A204.1 (cell line): Measurements from ENCODE around the gene GAL3ST1.
"Not testable (repeated sequence)": the region's sequence is repeated elsewhere in the genome, so short reads cannot be mapped to it uniquely, and the experiment has no call there.

ENCODE experiments used
- FAIRE-seq: peaks from 2 replicates; lab custom pipeline; 2012; peaks lifted over from hg19 to GRCh38; lab: Jason Lieb, UNC

Gene GAL3ST1

DNA sequence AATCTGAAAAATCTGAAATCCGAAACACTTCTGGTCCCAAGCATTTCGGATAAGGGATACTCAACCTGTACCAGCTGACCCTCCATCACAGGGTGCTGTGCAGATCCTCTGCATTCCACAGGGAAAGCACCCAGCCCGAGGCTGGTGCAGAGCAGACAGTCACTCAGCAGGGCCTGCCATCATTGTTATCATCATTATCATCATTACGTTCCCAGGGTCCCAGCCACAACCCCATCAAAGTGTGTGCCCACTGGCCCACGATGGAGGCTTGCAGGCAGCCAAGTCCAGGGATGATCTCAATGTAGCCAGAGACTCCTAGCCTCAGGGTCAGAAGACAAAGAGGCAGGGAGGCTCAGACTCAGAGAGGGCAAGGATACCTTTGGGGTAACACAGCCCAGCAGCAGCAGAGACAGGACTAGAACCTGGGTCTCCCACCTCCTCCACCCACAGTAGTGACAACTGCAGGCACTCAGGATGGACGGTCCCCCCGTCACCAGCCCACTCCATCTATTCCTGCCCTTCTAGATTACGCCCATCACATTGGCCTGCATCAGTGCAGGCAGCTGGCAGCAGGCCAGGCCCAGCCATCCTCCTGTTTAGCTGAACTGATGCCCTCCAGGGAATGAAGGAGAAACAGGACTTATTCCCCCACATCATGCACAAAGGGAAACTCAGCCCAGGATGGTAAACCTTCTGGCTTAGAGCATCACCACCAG is 10.3 kb downstream of the GAL3ST1 start:
- no peak for FAIRE-seq

DNA sequence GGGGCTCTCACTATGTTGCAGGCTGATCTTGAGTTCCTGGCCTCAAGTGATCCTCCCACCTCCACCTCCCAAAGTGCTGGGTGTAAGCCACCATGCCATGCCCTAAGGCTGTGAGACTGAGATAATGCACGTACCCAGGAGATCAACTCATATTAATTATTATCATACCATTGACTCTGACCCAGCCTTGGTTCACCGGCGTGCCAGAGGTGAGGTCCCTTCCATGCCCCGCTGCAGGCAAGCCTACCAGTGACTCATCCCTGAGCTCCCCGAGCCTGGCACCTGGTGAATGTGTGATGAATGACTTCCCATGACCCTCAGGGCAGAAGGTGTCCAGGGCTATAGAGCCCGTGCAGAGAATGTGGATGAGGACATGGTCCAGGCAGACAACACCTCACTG is 12.1 kb downstream of the GAL3ST1 start:
- FAIRE-seq, result no peak

DNA sequence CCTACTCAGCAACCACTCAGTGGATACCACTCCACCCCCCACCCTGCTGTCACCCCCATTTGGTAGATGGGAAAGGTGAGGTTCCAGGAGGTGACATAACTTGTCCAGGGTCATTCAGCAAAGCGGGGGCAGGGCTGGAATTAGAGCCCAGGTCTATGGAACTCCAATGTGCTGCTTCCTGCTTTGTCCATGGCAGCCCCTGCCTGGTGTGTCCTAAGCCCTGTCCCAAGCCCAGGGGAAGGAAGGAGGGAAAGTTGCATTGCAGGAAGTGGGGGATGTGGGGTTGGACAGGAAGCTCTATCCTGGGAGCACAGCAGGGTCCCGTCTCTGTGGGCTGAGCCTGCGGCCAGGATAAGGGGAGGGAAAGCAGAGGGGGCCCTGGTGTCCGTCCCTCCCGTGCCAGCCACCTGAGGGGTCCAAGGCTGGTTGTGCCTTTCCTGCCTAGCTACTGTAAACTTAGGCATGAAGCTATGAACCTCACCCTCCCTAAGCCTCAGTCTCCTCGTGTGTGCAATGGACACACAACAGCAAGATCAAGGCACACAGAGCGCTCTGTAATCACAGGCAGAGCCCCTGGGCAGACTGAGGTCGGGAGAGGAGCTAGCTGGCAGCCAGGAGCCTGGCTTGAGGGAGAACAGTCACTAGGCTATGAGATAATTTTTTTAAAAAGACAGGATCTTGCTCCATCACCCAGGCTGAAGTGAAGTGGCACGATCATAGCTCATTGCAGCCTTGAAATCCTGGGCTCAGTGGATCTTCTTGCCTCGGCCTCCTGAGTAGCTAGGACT is 12.9 kb downstream of the GAL3ST1 start:
- FAIRE-seq, result no peak

DNA sequence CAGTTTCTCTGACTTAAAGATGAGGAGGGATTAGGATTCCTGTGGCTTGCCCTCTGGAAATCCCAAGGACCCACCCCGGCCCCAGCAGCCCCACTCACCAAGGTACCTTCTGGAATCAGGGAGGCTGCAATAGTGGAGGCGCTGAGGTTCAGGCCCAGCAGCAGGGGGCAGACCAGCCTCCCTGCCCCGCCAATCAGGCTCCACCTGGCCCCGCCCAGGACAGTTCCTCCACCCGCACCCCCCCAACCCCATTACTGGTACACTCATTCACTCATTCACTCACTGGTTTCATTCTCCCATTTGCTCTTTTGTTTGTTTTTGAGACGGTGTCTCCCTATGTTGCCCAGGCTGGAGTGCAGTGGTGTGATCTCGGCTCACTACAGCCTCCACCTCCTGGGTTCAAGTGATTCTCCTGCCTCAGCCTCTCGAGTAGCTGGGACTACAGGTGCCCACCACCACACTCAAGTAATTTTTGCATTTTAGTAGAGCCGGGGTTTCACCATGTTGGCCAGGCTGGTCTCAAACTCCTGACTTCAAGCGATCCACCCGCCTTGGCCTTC is 13.7 kb downstream of the GAL3ST1 start:
- FAIRE-seq, result not testable (repeated sequence)

DNA sequence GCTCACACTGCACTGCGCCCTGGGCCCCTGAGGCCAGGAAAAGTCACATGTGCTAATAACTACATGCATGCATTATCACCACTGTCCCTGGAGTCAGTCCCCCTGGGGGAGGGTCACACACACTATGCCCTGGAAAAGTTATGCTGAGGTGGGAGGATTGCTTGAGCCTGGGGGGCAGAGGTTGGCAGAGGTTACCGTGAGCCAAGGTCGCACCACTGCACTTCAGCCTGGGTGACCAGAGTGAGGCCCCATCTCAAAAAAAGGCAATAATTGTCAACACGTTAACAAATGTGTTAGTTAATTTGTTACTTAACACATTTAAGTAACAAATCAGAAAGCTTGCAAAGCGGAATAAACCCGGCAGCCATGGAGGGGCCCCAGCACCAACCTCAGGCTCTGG is 14.6 kb downstream of the GAL3ST1 start:
- no peak for FAIRE-seq

DNA sequence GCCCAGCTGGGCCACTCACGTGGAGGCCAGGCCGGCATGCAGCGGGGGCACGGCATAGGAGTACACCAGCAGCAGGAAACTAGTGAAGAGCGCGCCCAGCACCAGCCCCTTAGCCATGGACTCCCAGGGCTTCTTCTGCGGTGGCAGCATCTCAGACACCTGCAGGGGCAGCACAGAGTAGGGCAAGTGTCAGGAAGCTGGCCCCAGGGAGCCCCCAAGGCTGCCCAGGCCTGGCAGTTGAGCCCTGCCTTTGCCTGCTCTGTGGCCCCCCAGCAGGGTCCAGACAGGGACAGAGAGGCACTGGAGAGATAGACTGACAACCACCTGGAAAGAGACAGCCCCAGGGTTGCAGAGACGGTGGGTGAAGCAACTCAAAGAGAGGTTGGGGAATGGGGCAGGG is 17.2 kb downstream of the GAL3ST1 start:
- FAIRE-seq, result no peak

DNA sequence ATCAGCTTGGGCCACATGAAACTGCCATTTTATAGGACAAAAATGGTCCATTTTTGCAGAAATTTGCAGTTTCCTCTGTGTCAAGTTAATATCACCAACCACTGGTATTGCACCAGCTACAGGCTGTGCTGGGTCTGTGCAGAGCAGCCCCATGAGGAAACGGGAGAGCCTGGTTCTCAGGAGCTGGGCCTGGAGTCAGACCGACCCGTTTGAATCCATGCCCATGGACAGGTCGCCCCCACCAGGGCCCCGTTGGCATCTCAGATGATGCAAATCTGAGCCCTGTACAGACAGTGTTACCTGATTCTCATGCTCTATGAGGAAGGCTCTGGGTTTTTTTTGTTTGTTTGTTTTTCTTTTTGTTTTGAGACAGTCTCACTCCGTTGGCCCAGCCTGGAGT is 18.1 kb downstream of the GAL3ST1 start:
- FAIRE-seq, result no peak

DNA sequence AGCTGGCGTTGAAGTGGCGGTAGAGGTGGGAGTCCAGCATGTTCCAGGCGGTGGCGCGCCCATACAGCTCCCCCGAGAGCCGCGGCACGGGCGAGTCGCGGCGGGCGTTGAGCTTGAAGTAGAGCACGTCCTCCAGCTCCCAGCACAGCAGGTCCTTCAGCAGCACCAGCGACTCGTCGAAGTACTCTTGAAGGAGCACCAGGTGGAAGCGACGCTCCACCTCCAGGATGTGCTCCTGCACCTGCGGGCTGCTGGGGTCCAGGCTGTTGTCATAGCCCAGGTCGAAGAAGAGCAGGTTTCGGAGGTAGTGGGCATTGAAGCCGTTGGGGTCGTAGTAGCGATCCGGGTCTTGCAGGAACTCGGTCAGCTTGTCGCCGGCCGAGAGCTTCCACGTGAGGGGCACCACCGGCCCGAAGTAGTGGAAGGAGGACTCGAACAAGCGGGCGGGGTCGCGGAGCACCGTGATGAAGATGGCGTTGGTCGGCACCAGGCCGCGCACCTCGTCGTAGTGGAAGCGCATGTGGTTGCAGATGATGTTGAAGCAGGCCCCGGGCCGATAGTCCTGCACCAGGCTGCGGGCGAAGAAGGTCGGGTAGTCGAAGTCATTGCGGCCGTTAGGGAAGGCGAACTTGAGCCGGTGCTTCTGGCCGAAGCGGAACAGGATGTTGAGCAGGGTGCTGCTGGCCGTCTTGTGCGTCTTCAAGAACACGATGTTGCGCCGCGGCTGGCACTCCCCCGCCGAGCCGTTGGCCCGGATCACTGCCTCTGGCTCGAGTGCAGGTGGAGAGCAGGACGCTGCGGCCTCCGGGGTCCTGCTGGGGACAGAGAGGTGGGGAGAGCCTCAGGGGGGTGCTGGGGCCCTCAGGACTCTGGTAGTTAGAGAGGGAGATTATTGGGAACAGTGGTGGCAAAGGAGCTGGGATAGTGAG is 18.9 kb downstream of the GAL3ST1 start:
- FAIRE-seq, result no peak

DNA sequence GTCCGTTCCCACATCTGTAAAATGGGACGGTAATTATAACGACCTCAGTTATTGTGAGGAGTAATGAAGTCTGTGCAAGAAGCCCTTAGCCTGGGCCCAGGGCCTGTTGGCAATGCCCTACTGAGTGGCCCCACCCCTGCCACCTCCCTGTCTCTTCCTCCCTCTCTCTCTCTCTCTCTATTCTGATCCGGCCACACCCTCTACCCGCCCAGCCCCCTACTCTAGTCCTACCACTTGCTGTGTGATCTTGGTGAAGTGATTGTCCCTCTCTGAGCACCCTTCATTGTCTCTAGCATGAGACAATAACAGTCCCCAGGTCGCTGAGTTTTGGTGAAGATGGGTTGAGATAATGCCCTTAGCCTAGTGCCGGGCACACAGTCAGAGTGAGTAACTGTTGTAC is 20.5 kb downstream of the GAL3ST1 start:
- no peak for FAIRE-seq

DNA sequence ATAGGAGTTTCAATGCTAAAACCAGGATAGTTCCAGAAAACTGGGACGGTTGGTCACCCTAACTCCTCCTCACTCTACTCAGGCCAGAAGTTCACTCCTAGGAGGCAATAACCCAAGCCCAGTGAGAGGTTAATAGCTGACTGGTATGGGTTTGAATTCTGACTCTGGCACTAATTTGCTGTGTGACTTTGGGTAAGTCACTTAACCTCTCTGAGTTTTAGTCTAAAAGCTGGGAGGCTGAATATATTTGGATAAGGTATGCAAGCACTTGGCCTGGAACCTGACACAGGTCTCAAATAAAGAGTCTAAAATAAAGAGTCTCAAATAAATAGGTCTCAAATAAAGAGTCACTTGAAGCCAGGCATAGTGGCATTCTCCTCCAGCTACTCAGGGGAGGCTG is 21.7 kb downstream of the GAL3ST1 start:
- FAIRE-seq, result no peak

DNA sequence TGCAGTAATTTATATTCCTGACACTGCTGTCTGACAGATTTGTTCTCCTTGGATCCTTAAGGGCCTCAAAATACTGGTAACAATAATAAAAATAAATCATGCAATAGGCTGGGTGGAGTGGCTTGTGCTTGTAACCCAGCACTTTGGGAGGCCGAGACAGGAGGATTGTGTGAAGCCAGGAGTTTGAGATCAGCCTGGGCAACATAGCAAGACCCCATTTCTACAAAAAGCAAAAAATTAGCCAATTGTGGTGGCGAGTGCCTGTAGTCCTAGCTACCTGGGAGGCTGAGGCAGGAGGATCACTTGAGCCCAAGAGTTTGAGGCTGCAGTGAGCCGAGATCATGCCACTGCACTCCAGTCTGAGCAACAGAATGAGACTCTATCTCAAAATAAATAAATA is 22.7 kb downstream of the GAL3ST1 start:
- not testable (repeated sequence) for FAIRE-seq

DNA sequence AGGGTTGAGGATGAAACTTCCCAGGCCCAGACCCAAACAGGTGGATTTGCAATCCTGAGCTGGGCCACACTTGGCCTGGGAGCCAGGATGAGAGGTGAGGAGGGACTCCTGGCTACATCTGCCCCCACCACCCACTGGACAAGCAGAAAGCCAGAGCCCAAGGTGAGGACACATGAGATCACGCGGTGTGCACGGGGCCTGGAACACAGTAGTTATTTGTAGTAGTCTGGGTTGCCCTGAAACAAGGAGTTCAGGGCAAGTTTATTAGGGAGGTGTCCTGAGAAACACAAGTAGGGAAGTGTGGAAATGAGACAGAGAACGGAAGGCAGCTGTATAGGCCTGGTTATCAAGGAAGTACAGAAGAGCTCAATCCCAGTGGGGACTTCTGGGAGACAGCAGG is 27.3 kb downstream of the GAL3ST1 start:
- FAIRE-seq, result no peak

DNA sequence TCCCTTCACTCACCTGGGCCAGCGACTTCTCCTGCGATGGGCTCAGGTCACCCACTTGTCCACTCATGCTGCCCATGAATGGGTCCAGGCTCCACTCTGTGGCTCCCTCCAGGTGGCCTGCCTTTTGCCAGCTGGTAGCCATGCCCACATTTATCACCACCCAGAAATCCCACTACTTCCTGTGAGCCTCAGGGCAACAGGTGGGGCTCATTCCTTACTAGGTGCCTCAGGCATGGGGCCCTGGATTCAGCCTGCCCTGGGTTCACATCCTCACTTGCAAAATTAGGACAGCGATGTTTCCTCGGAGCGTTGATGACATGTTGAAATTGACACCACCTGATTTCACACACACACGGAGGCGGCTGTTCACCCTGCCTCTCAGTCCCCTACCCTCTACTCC is 27.8 kb downstream of the GAL3ST1 start, which contains the start of gene SEC14L6:
Gene SEC14L6, minus strand, starts transcription at position 126 of the 400 bp plus-strand sequence. Its CDS starts 59 bp downstream, at position 67.
- FAIRE-seq, result no peak

DNA sequence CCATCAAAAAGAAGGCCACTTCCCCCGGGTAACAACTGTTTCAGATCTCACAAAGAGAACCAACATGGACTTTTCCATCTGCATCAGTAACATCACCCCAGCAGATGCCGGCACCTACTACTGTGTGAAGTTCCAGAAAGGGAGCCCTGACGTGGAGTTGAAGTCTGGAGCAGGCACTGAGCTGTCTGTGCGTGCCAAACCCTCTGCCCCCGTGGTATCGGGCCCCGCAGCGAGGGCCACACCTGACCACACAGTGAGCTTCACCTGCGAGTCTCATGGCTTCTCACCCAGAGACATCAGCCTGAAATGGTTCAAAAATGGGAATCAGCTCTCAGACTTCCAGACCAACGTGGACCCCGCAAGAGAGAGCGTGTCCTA is 31.7 kb downstream of the GAL3ST1 start:
- FAIRE-seq, result no peak

DNA sequence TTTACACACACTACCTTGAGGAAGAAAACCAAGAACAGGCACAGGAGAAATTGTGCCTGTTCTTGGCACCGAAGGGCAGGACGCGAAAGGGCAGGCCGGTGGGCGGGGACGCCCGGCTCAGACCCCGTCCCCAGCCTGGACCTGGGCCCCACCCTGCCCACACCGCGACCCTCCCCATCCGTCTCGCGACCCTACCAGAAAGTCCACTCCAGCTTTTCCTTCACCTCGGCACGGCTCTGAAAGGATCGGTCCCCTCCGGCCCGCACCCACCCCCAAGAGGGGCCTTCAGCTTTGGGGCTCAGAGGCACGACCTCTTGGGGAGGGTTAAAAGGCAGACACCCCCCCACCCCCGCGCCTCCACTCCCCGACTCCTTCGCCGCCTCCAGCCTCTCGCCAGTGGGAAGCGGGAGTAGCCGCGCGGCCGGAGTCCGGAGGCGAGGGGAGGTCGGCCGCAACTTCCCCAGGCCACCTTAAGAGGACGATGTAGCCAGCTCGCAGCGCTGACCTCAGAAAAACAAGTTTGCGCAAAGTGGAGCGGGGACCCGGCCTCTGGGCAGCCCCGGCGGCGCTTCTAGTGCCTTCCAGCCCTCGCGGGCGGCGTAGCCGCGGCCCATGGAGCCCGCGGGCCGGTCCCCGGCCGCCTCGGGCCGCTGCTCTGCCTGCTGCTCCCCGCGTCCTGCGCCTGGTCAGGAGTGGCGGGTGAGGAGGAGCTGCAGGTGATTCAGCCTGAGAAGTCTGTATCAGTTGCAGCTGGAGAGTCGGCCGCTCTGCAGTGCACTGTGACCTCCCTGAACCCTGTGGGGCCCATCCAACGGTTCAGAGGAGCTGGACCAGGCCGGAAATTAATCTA is 32.3 kb downstream of the GAL3ST1 start:
- no peak for FAIRE-seq

DNA sequence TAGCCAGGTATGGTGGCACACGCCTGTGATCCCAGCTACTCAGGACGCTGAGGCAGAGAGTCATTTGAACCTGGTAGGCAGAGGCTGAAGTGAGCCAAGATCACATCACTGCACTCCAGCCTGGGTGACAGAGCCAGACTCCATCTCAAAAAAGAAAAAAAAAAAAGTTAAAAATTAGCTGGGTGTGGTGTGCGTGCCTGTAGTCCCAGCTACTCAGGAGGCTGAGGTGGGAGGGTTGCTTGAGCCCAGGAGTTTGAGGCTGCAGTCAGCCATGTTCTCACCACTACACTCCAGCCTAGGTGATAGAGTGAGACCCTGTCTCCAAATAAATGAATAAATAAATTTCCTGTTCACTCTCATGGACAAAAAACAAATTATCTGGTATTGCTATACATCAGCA is 33.0 kb downstream of the GAL3ST1 start:
- FAIRE-seq, result not testable (repeated sequence)

DNA sequence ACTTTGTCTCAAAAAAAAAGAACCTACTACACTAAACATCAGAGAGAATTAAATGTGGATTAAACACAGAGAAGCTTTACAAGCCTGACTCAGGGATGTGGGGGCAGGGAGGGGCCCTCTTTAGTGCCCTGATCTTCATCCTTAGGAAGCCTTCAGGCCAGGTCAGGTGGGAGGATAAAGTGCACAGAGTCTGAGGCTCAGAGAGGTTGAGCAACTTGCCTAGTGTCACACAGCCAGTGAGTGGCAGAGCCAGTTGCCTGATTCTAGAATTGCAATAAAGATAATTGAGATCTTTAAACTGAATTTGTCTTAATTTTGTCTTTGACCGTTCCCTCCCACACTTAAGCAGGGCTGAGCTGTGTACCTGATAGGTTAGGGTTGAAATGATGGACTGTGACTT is 35.1 kb downstream of the GAL3ST1 start:
- no peak for FAIRE-seq

DNA sequence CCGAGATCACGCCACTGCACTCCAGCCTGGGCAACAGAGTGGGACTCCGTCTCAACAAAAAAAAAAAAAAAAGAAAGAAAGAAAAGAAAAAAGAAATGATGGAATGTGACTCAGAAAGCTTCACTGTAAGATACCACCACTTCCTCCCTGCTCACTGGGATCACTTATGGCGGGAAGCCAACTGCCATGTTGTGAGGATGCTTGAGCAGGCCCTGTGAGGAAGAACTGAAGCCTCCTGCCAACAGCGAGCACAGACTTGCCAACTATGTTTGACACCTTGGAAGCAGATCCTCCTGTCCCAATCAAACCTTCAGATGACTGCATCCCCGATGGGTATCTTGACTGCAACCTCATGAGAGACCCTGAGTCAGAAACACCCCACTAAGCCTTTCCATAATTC is 36.2 kb downstream of the GAL3ST1 start:
- FAIRE-seq, result no peak

DNA sequence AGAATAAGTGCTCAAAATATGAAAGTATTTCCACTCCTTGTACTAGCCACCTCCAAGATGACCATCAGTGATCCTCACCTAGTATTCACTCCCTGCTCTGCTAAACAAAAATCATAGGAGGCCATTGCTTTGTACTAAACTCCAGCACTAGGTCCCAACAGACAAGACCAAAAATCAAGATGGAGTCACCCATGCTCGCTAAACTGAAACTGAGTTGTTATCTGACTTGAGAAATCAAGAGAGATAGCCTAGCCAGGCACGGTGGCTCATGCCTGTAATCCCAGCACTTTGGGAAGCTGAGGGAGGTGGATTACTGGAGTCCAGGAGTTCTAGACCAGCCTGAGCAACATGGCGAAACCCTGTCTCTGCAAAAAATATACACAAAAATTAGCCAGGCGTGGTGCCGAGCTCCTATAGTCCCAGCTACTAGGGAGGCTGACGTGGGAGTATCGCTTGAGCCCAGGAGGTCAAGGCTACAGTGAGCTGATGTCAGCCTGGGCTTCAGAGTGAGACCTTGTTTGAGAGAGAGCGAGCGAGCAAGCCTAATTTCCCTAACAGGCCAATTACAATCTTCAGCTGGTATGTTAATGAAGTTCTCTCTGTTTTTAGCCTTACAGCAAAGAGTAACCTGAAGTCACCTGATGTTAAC is 37.3 kb downstream of the GAL3ST1 start:
- FAIRE-seq, result no peak

DNA sequence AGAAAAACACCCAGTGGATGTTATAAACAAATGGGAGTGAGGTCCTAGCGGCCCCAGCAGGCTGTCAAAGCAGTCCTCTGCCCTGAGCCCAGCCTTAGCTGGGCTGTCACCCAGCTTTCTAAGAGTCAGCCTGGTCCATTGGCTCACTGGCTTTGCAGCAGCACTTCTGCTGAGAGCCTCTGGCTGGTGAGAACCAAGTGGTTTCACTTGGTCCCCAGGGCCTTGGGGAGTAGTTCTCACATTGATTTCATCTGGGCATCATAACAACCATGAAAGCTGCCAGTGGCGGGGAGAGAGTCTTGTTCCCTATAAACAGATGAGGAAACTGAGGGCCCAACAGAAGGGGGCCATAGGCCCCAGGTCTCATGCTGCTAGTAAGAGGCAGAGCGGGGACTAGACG is 39.3 kb downstream of the GAL3ST1 start:
- no peak for FAIRE-seq
